Measurements from ENCODE around the gene LARGE1.

- no peak for TF ChIP-seq EZH2 (IDR thresholded peaks at IDR 0.05; ENCODE audit: insufficient read depth, poor library complexity, severe bottlenecking)
- no peak for TF ChIP-seq EZH2phosphoT487 (IDR thresholded peaks at IDR 0.05; ENCODE audit: insufficient read depth, low read depth)
Measured at GRCh38 chr22:33861216-33861875, 58.9 kb downstream of the LARGE1 start.

Data from GM23248 (cell line).